ENCODE results near the gene HAUS5. TPM values are rescaled to one million over a fixed set of nuclear protein-coding genes. Genes with fewer than 3 reads are reported as not detected.
A peak's percentile ranks its signal among the peaks of the same experiment; 100 is the strongest.
"Not testable (repeated sequence)": the region's sequence is repeated elsewhere in the genome, so short reads cannot be mapped to it uniquely, and the experiment has no call there.

The HAUS5 gene
- total RNA-seq, 2 experiments from 2014 or later, result 53.3 to 62.3 TPM

DNA sequence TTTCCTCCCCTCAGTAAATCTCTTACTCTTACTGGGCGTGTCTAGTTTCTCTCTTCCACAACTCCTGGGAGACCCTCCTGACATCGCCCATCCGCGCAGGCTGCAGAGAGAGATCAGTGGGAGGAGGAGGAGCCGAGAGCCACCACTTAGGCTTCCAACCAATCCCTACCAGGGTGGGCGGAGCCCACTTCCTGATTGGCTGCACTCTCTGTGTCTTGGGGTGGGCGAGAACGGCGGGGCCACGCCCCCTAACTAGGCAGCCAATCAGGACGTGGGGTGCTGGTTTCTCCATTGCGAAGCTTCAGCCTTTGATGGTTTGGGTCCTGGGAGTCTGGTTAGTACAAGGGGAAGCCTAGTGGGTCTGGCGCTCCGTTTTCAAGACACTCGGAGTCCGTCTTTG, 26.7 kb upstream of the HAUS5 start, which contains the start of gene PMIS2:
PMIS2 (plus strand) TSS at position 326 of the 400 bp plus-strand sequence. CDS start 87 bp downstream, outside the sequence.
- H3K36me3 Mint-ChIP-seq (ENCODE audit: low read depth), result no peaks in the 10 kb centered on the region
- no peak within 1 kb of the TSS for H3K4me3 Mint-ChIP-seq
- no peaks in the 10 kb centered on the region for H3K4me1 Mint-ChIP-seq (ENCODE audit: low read depth)
- ChIA-PET POLR2A (no interaction called here), CTCF (no interaction called here)
- peaks cover 14% of the 10 kb centered on the region for H3K27me3 Mint-ChIP-seq (ENCODE audit: low read depth)
- no peaks in the 10 kb centered on the region for H3K9me3 Mint-ChIP-seq (ENCODE audit: insufficient read depth)
- ATAC-seq, result no peak
- no peak for DNase-seq
- no peak within 1 kb of the TSS for H3K27ac Mint-ChIP-seq

DNA sequence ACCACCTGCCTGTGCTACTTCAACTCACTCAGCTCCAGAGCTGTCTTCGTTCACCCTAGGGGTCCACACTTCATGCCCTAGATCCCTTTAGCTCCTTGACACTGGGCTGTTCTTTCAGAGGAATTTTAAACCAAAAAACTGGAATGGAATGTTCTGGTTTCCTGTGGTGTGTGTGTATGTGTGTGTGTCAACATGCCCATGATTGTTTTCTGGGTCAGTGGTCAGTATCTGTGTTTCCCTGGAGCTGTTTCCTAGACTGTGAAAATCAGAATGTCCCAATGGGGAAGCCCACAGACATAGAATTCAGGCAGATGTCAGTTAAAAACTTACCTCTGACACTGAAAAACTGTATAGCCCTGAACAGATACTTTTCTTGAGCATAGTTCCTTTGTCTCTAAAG, 25.2 kb upstream of the HAUS5 start:
- CTCF ChIA-PET, result no interaction called here
- Mint-ChIP-seq H3K4me1 (ENCODE audit: low read depth) (no peaks in the 10 kb centered on the region), H3K27me3 (ENCODE audit: low read depth) (peaks cover 14% of the 10 kb centered on the region), H3K9me3 (ENCODE audit: insufficient read depth) (no peaks in the 10 kb centered on the region), H3K36me3 (ENCODE audit: low read depth) (no peaks in the 10 kb centered on the region), H3K4me3 (no peak overlapping the region), H3K27ac (no peak overlapping the region)
- DNase-seq, result no peak
- POLR2A ChIA-PET, result no interaction called here
- no peak for ATAC-seq

DNA sequence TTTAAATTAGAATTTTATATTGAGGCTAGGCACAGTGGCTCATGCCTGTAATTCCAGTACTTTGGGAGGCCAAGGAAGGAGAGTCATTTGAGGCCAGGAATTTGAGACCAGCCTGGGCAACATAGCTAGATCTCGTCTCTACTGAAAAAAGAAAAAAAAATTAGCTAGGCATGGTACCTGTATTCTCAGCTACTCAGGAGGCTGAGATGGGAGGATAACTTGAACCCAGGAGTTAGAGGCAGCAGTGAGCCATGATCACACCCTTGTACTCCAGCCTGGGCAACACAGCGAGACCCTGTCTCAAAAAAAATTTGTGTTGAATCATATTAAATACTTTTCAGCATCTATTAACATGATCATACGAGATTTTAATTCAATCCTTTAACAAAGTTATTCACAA, 21.7 kb upstream of the HAUS5 start:
- ATAC-seq (no peak), DNase-seq (no peak)
- Mint-ChIP-seq H3K9me3 (ENCODE audit: insufficient read depth) (no peaks in the 10 kb centered on the region), H3K4me3 (no peak overlapping the region), H3K27ac (no peak overlapping the region), H3K36me3 (ENCODE audit: low read depth) (no peaks in the 10 kb centered on the region), H3K27me3 (ENCODE audit: low read depth) (peaks cover 9% of the 10 kb centered on the region), H3K4me1 (ENCODE audit: low read depth) (no peaks in the 10 kb centered on the region)
- ChIA-PET POLR2A (no interaction called here), CTCF (interaction anchor here (1.5 to 3.3 kb wide), 3 partner anchors 43 to 82 kb away, joined by 7 to 13 read pairs (median 7); no protein-coding TSS in a partner anchor)

DNA sequence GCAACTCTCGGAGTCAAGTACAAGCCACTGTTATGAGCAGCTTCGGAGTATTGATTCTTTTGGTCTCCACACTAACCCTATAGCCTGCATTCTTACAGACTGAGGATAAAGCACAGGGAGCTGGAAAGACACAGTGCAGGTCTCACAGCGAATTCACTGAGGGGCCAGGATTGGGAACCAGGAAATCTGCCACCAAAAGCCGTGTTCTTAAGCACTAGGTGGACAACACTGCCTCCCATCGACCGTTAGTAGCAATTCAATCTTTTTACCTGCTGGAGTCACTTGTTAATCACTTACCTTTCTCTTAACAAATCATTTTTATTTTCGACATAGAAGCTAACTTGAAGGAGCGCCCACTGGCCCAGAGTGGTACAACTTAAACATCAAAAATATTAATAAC, 20.3 kb upstream of the HAUS5 start:
- Mint-ChIP-seq H3K27me3 (ENCODE audit: low read depth) (peaks cover 9% of the 10 kb centered on the region), H3K36me3 (ENCODE audit: low read depth) (no peaks in the 10 kb centered on the region), H3K4me3 (no peak overlapping the region), H3K9me3 (ENCODE audit: insufficient read depth) (no peaks in the 10 kb centered on the region), H3K27ac (no peak overlapping the region), H3K4me1 (ENCODE audit: low read depth) (peaks cover 9% of the 10 kb centered on the region)
- CTCF ChIA-PET, result interaction anchor here (0.9 to 3.3 kb wide), 11 partner anchors 13 to 239 kb away, joined by 3 to 13 read pairs (median 4); partner anchors contain the start of gene COX6B1
- ATAC-seq, result no peak
- POLR2A ChIA-PET, result interaction anchor here (0.6 to 1.0 kb wide), 2 partner anchors 12 to 21 kb away, joined by 3 to 4 read pairs; no protein-coding TSS in a partner anchor
- peak; percentile 39 for DNase-seq

DNA sequence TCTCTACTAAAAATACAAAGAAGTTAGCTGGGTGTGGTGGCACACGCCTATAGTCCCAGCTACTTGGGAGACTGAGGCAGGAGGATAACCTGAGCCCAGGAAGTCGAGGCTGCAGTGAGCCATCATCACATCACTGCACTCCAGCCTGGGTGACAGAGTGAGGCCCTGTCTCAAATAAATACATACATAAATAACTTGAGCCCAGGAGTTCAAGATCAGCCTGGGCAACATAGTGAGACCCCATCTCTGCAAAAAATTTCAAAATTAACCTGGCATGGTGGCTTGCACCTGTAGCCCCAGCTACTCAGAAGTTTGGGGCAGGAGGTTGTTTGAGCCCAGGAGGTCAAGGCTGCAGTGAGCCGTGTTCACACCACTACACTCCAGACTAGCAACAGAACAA, 17.5 kb upstream of the HAUS5 start:
- H3K36me3 Mint-ChIP-seq (ENCODE audit: low read depth); ATAC-seq; H3K27me3 Mint-ChIP-seq (ENCODE audit: low read depth); DNase-seq; H3K9me3 Mint-ChIP-seq (ENCODE audit: insufficient read depth); H3K4me1 Mint-ChIP-seq (ENCODE audit: low read depth); H3K4me3 Mint-ChIP-seq; CTCF ChIA-PET; H3K27ac Mint-ChIP-seq: not testable (repeated sequence)
- POLR2A ChIA-PET, result interaction anchor here (2.0 kb wide), 1 partner anchor 18 kb away, joined by 6 read pairs; the partner anchor contains the start of gene HAUS5

DNA sequence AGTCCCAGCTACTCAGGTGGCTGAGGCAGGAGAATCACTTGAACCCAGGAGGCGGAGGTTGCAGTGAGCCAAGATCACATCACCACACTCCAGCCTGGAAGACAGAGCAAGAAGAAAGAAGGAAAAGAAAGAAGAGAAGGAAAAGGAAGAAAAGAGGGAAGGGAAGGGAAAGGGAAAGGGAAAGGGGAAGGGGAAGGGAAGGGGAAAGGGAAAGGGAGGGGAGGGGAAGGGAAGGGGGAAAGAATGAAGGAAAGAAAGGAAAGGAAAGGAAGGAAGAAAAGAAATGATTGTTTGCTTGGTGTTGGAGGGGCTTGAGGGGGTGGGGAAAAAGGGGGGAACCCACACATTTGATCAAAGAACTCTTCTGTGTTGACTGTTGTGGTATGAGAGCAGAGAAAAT, 16.6 kb upstream of the HAUS5 start:
- H3K36me3 Mint-ChIP-seq (ENCODE audit: low read depth), result no peaks in the 10 kb centered on the region
- peaks cover 9% of the 10 kb centered on the region for H3K4me1 Mint-ChIP-seq (ENCODE audit: low read depth)
- peaks cover 13% of the 10 kb centered on the region for H3K27me3 Mint-ChIP-seq (ENCODE audit: low read depth)
- ATAC-seq (no peak), DNase-seq (no peak)
- POLR2A ChIA-PET, result interaction anchor here (2.0 kb wide), 1 partner anchor 17 kb away, joined by 6 read pairs; the partner anchor contains the start of gene HAUS5
- no peak overlapping the region for H3K27ac Mint-ChIP-seq
- H3K4me3 Mint-ChIP-seq, result no peak overlapping the region
- CTCF ChIA-PET, result no interaction called here
- H3K9me3 Mint-ChIP-seq (ENCODE audit: insufficient read depth), result no peaks in the 10 kb centered on the region

DNA sequence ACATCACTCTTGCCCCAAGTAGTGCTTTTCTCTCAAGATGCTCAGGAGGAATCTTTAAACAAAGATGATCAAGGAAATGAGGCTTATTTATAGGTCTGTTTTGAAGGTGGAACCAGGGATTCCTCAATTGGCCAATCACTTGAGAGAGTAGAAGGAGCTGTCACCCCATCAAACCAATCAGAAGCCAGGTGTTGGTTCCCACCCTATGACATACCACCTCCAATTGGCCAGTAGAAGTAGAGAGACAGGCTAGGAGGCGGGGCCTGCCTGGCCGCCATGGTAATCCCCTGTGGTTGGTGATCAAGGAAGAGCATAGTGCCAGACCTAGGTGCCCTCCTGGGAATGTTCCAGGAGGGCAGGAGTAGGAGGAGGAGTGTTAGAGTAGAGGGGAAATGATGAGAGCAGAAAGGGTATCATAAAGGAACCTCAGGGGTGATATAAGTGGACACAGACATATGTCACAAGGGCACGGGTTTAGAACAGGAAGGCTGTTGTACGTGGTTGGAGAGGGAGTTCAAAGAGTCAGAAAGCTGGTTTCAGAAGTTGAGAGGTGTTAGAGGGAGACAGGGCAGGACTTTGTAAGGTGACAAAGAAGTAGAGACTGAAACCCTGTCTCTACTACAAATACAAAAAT, 16.1 kb upstream of the HAUS5 start:
- no peaks in the 10 kb centered on the region for H3K36me3 Mint-ChIP-seq (ENCODE audit: low read depth)
- no peak overlapping the region for H3K4me3 Mint-ChIP-seq
- peak overlapping the region; percentile 53 for H3K27ac Mint-ChIP-seq
- peaks cover 15% of the 10 kb centered on the region for H3K27me3 Mint-ChIP-seq (ENCODE audit: low read depth)
- peaks cover 9% of the 10 kb centered on the region for H3K4me1 Mint-ChIP-seq (ENCODE audit: low read depth)
- no peaks in the 10 kb centered on the region for H3K9me3 Mint-ChIP-seq (ENCODE audit: insufficient read depth)
- ATAC-seq (peak; percentile 84), DNase-seq (peak; percentile 35)
- ChIA-PET POLR2A (interaction anchor here (2.0 kb wide), 1 partner anchor 16 kb away, joined by 6 read pairs; the partner anchor contains the start of gene HAUS5), CTCF (interaction anchor here (1.0 kb wide), 1 partner anchor 14 kb away, joined by 7 read pairs; no protein-coding TSS in a partner anchor)

DNA sequence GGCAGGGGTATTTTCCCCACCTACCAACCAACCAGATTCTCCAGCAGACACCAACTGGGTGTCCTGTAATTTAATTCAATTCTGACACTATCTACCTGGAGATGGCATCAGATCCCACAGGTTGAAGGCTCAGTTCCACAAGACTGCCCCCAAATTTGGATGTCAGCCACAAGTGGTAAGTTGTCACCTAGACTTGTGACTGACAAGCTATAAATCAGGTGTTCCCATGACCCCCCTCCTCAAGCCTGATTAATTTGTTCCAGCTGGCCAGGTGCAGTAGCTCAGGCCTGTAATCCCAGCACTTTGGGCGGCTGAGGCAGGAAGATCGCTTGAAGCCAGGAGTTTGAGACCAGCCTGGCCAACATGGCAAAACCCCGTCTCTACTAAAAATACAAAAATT, 10.6 kb upstream of the HAUS5 start:
- Mint-ChIP-seq H3K4me1 (ENCODE audit: low read depth) (no peaks in the 10 kb centered on the region), H3K9me3 (ENCODE audit: insufficient read depth) (no peaks in the 10 kb centered on the region), H3K27ac (no peak overlapping the region), H3K36me3 (ENCODE audit: low read depth) (no peaks in the 10 kb centered on the region), H3K27me3 (ENCODE audit: low read depth) (peaks cover 11% of the 10 kb centered on the region), H3K4me3 (no peak overlapping the region)
- ATAC-seq (no peak), DNase-seq (no peak)
- CTCF ChIA-PET, result interaction anchor here (1.2 to 2.1 kb wide), 2 partner anchors 8 to 54 kb away, joined by 3 to 5 read pairs; no protein-coding TSS in a partner anchor
- POLR2A ChIA-PET, result no interaction called here

DNA sequence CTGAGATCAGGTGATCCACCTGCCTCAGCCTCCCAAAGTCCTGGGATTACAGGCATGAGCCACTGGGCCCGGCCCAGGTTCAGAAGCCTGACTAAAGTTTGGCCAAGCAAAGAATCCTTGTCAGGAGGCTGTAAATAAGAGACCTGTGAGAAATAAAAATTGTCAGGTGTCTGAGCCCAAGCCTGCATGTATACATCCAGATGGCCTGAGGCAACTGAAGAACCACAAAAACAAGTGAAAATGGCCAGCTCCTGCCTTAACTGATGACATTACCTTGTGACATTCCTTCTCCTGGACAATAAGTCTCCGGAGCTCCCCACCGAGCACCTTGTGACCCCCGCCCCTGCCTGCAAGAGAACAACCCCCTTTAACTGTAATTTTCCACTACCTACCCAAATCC, 8.1 kb upstream of the HAUS5 start:
- not testable (repeated sequence) for ATAC-seq

DNA sequence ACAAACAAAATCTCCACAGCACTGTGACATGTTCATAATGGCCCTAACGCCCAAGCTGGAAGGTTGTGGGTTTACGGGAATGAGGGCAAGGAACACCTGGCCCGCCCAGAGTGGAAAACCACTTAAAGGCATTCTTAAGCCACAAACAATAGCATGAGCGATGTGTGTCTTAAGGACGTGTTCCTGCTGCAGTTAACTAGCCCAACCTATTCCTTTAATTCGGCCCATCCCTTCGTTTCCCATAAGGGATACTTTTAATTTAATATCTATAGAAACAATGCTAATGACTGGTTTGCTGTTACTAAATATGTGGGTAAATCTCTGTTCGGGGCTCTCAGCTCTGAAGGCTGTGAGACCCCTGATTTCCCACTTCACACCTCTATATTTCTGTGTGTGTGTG, 5.4 kb upstream of the HAUS5 start:
- CTCF ChIA-PET; POLR2A ChIA-PET; H3K4me3 Mint-ChIP-seq; DNase-seq; H3K27me3 Mint-ChIP-seq (ENCODE audit: low read depth); ATAC-seq; H3K27ac Mint-ChIP-seq: not testable (repeated sequence)
- H3K36me3 Mint-ChIP-seq (ENCODE audit: low read depth), result peaks cover 11% of the 10 kb centered on the region
- peaks cover 28% of the 10 kb centered on the region for H3K4me1 Mint-ChIP-seq (ENCODE audit: low read depth)
- H3K9me3 Mint-ChIP-seq (ENCODE audit: insufficient read depth), result peaks cover 13% of the 10 kb centered on the region

More for the DNA sequence above, 8.1 kb upstream of the HAUS5 start:
- peaks cover 13% of the 10 kb centered on the region for H3K9me3 Mint-ChIP-seq (ENCODE audit: insufficient read depth)
- H3K27ac Mint-ChIP-seq; CTCF ChIA-PET; H3K4me1 Mint-ChIP-seq (ENCODE audit: low read depth); H3K4me3 Mint-ChIP-seq; DNase-seq; H3K27me3 Mint-ChIP-seq (ENCODE audit: low read depth): not testable (repeated sequence)
- H3K36me3 Mint-ChIP-seq (ENCODE audit: low read depth), result peaks cover 11% of the 10 kb centered on the region
- POLR2A ChIA-PET, result interaction anchor here (0.6 kb wide), 1 partner anchor 12 kb away, joined by 4 read pairs; no protein-coding TSS in a partner anchor

DNA sequence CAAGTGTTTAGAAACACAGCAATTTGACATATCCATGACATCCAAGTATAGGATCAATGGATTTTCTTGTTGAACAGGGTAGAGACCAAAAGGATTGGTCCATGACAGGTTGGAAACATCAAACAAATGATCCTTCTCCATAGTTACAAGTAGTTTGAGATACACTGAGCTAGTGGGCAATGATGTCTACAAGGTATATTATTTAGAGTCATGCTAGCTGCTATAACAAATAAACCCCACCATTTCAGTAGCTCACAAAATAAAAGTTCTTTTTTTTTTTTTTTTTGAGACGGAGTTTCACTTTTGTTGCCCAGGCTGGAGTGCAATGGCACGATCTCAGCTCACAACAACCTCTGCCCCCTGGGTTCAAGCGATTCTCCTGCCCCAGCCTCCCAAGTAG, 4.9 kb upstream of the HAUS5 start:
- CTCF ChIA-PET, result interaction anchor here (1.1 kb wide), 1 partner anchor 59 kb away, joined by 5 read pairs; no protein-coding TSS in a partner anchor
- Mint-ChIP-seq H3K4me1 (ENCODE audit: low read depth) (peaks cover 33% of the 10 kb centered on the region), H3K9me3 (ENCODE audit: insufficient read depth) (peaks cover 13% of the 10 kb centered on the region), H3K4me3 (no peak overlapping the region), H3K27me3 (ENCODE audit: low read depth) (no peaks in the 10 kb centered on the region), H3K36me3 (ENCODE audit: low read depth) (peaks cover 11% of the 10 kb centered on the region), H3K27ac (no peak overlapping the region)
- DNase-seq (no peak), ATAC-seq (no peak)
- POLR2A ChIA-PET, result interaction anchor here (1.1 kb wide), 1 partner anchor 41 kb away, joined by 3 read pairs; the partner anchor contains the start of gene COX6B1

DNA sequence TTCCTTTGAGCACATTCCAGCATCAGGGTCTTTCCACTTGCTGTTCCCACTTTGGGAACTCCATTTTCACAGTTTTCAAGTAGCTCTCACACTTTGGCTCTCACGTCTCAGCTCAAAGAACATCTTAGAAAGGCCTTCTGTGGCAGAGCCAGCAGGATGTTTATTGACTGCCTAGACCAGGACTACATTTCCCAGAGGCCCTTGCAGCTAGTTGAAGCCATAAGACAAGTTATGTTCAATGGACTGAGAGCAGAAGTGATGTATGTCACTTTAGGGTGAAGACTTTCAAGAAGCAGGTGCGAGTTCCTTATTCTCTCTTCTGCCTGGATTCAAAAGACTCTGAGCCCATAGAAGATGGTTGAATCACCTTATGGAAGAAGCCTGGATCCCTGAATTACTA, 4.3 kb upstream of the HAUS5 start:
- Mint-ChIP-seq H3K4me3 (no peak overlapping the region), H3K9me3 (ENCODE audit: insufficient read depth) (peaks cover 13% of the 10 kb centered on the region), H3K36me3 (ENCODE audit: low read depth) (peaks cover 11% of the 10 kb centered on the region), H3K27me3 (ENCODE audit: low read depth) (no peaks in the 10 kb centered on the region), H3K4me1 (ENCODE audit: low read depth) (peaks cover 37% of the 10 kb centered on the region), H3K27ac (peak overlapping the region; percentile 32)
- ChIA-PET CTCF (interaction anchor here (0.5 to 1.1 kb wide), 2 partner anchors 48 to 60 kb away, joined by 4 to 5 read pairs; no protein-coding TSS in a partner anchor), POLR2A (interaction anchor here (1.1 kb wide), 1 partner anchor 41 kb away, joined by 3 read pairs; the partner anchor contains the start of gene COX6B1)
- ATAC-seq (no peak), DNase-seq (peak; percentile 45)
